Measurements from ENCODE around the gene NEK10. TPM values are rescaled to one million over a fixed set of nuclear protein-coding genes. Genes with fewer than 3 reads are reported as not detected.

Gene NEK10
- total RNA-seq, 1 experiment from 2014 or later = 4.3 TPM

GRCh38 chr3:27378331-27378730 is 9.1 kb upstream of the NEK10 start:
- H2AFZ ChIP-seq = no peak overlapping the region
- H3K4me2 ChIP-seq = no peak overlapping the region
- no peaks in the 10 kb centered on the region for H3K9me2 ChIP-seq (ENCODE audit: insufficient read depth)
- TF ChIP-seq CTCF (conservative IDR thresholded peaks at IDR 0.05) = no peak
- TF ChIP-seq EZH2 (IDR thresholded peaks at IDR 0.05; ENCODE audit: low read depth) = no peak
- no peak overlapping the region for H3K4me3 ChIP-seq
- ChIA-PET POLR2A (ENCODE audit: unreplicated experiment) (no interaction called here), CTCF (no interaction called here)
- no TSS peak for BruUV-seq (replicated peaks)
- H3K9me3 ChIP-seq (ENCODE audit: insufficient read depth, low read depth) = no peaks in the 10 kb centered on the region
- no peaks in the 10 kb centered on the region for H3K27me3 ChIP-seq (ENCODE audit: insufficient read depth, low read depth)
- no peaks in the 10 kb centered on the region for H3K79me2 ChIP-seq (ENCODE audit: low read depth)
- DNase-seq = no peak
- no peaks in the 10 kb centered on the region for H3K4me1 ChIP-seq (replicated peaks; ENCODE audit: insufficient read depth)
- peaks cover 20% of the 10 kb centered on the region for H3F3A ChIP-seq (ENCODE audit: insufficient read depth, low read depth)
- intact Hi-C loops (cut with micrococcal nuclease; ENCODE audit: unreplicated experiment) = no loop called here
- peaks cover 23% of the 10 kb centered on the region for H3K36me3 ChIP-seq (ENCODE audit: low read depth)
- no peak overlapping the region; the same call in 1 of the 2 replicates for H3K27ac ChIP-seq
- no peaks in the 10 kb centered on the region for H4K20me1 ChIP-seq (ENCODE audit: insufficient read depth)

GRCh38 chr3:27376109-27376772 is 7.1 kb upstream of the NEK10 start:
- Histone ChIP-seq H3K36me3 (ENCODE audit: low read depth) (peaks cover 11% of the 10 kb centered on the region; the same call in 1 of the 2 replicates), H3K27me3 (ENCODE audit: insufficient read depth, low read depth) (no peaks in the 10 kb centered on the region), H3F3A (ENCODE audit: insufficient read depth, low read depth) (peaks cover 20% of the 10 kb centered on the region; the same call in 1 of the 2 replicates), H3K4me3 (no peak overlapping the region), H3K4me1 (replicated peaks; ENCODE audit: insufficient read depth) (no peaks in the 10 kb centered on the region), H3K27ac (0 out of 2 replicates have a peak overlapping the region, but pooled peaks have one; percentile 9), H3K79me2 (ENCODE audit: low read depth) (no peaks in the 10 kb centered on the region), H3K4me2 (no peak overlapping the region), H4K20me1 (ENCODE audit: insufficient read depth) (no peaks in the 10 kb centered on the region), H2AFZ (no peak overlapping the region), H3K9me2 (ENCODE audit: insufficient read depth) (no peaks in the 10 kb centered on the region), H3K9me3 (ENCODE audit: insufficient read depth, low read depth) (no peaks in the 10 kb centered on the region)
- ChIA-PET POLR2A (ENCODE audit: unreplicated experiment) (no interaction called here), CTCF (no interaction called here)
- intact Hi-C loops (cut with micrococcal nuclease; ENCODE audit: unreplicated experiment) = no loop called here
- TF ChIP-seq EZH2 (IDR thresholded peaks at IDR 0.05; ENCODE audit: low read depth) = no peak
- TF ChIP-seq CTCF (conservative IDR thresholded peaks at IDR 0.05) = no peak
- no peak for DNase-seq
- no TSS peak for BruUV-seq (replicated peaks)

- no peak for TF ChIP-seq CTCF (conservative IDR thresholded peaks at IDR 0.05)
- no peak for TF ChIP-seq EZH2 (IDR thresholded peaks at IDR 0.05; ENCODE audit: low read depth)
- Histone ChIP-seq H3K36me3 (ENCODE audit: low read depth) (no peaks in the 10 kb centered on the region), H3K9me3 (ENCODE audit: insufficient read depth, low read depth) (no peaks in the 10 kb centered on the region), H2AFZ (no peak overlapping the region), H3K4me1 (replicated peaks; ENCODE audit: insufficient read depth) (peaks cover 7% of the 10 kb centered on the region), H3K27me3 (ENCODE audit: insufficient read depth, low read depth) (no peaks in the 10 kb centered on the region), H3K79me2 (ENCODE audit: low read depth) (no peaks in the 10 kb centered on the region), H3F3A (ENCODE audit: insufficient read depth, low read depth) (peaks cover 10% of the 10 kb centered on the region), H3K4me3 (no peak overlapping the region), H3K27ac (no peak overlapping the region), H4K20me1 (ENCODE audit: insufficient read depth) (no peaks in the 10 kb centered on the region), H3K9me2 (ENCODE audit: insufficient read depth) (peaks cover 5% of the 10 kb centered on the region; the same call in 1 of the 2 replicates), H3K4me2 (no peak overlapping the region)
- no peak for DNase-seq
- CTCF ChIA-PET = interaction anchor here (0.6 kb wide), 1 partner anchor 315 kb away, joined by 3 read pairs; no protein-coding TSS in a partner anchor
- no TSS peak for BruUV-seq (replicated peaks)
- POLR2A ChIA-PET (ENCODE audit: unreplicated experiment) = no interaction called here
- intact Hi-C loops (cut with micrococcal nuclease; ENCODE audit: unreplicated experiment) = no loop called here
Observed at GRCh38 chr3:27366062-27366591, 3.1 kb downstream of the NEK10 start.

Data from PC-9 (cell line).